Duodenal mucosa (tissue), 2 donors: Measurements from ENCODE around the gene PXDN.

ENCODE experiments used
- H3K27ac ChIP-seq: one replicate; pipeline ENCODE4 v1.7.0; 2013; ENCODE audit warnings: low read depth, low read length
- H3K27me3 ChIP-seq, 2 donors: one replicate each; pipeline ENCODE4 v1.7.0; 2013; ENCODE audit warnings: low read length in 2 of 2, control low read depth in 1 of 2; ENCODE audit not compliant: insufficient read depth in 2 of 2, control insufficient read depth in 1 of 2
- H3K36me3 ChIP-seq, 2 donors: one replicate each; pipeline ENCODE4 v1.7.0; 2013; ENCODE audit warnings: low read length in 2 of 2, control low read depth in 1 of 2; ENCODE audit not compliant: insufficient read depth in 2 of 2, control insufficient read depth in 1 of 2
- H3K4me1 ChIP-seq, 2 donors: one replicate each; pipeline ENCODE4 v1.7.0; 2013; ENCODE audit warnings: low read length in 2 of 2, control low read depth in 1 of 2; ENCODE audit not compliant: insufficient read depth in 2 of 2, control insufficient read depth in 1 of 2
- H3K4me3 ChIP-seq, 2 donors: one replicate each; pipeline ENCODE4 v1.7.0; 2013; ENCODE audit warnings: low read length in 2 of 2, low read depth in 1 of 2
- H3K9ac ChIP-seq, 2 donors: one replicate each; pipeline ENCODE4 v1.7.0; 2013; ENCODE audit warnings: low read length in 2 of 2, low read depth in 1 of 2
- H3K9me3 ChIP-seq, 2 donors: one replicate each; pipeline ENCODE4 v1.7.0; 2013; ENCODE audit warnings: low read length in 2 of 2, control low read depth in 1 of 2; ENCODE audit not compliant: control insufficient read depth in 1 of 2

Gene PXDN

DNA sequence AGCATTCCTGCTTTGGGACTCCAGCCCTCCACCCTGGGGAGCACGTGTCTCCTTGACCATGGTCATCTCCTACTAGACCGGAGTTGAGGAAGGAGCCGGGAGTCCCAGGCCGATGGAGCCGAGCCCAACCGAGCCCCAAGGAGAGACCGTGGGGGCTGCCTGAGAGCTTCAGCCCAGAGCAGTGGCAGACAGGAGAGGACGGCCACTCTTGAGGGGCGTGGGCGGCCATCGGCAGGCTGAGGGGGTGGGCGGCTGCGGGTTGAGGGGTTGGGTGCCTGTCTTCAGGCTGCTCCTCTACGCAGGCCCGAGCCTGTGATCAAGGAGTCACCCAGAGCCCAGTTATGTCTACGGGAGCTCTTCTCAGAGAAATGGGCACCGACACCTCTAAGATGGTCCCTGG lies 158.7 kb downstream of the PXDN start:
- Histone ChIP-seq H3K9me3 (no peaks in the 10 kb centered on the region), H3K36me3 (no peaks in the 10 kb centered on the region), H3K4me3 (no peak overlapping the region), H3K27ac (no peak overlapping the region), H3K9ac (no peak overlapping the region), H3K27me3 (no peaks in the 10 kb centered on the region), H3K4me1 (no peaks in the 10 kb centered on the region)

- no peak overlapping the region for H3K9ac ChIP-seq
- H3K27ac ChIP-seq = no peak overlapping the region
- no peaks in the 10 kb centered on the region for H3K27me3 ChIP-seq
- no peaks in the 10 kb centered on the region for H3K36me3 ChIP-seq
- H3K4me3 ChIP-seq = no peak overlapping the region
- no peaks in the 10 kb centered on the region for H3K9me3 ChIP-seq
- H3K4me1 ChIP-seq = no peaks in the 10 kb centered on the region
Measured at GRCh38 chr2:1584691-1585485, 159.4 kb downstream of the PXDN start.

GRCh38 chr2:1584051-1584531 lies 160.2 kb downstream of the PXDN start:
- no peaks in the 10 kb centered on the region for H3K4me1 ChIP-seq
- no peak overlapping the region for H3K27ac ChIP-seq
- no peak overlapping the region for H3K4me3 ChIP-seq
- H3K9me3 ChIP-seq = no peaks in the 10 kb centered on the region
- no peak overlapping the region for H3K9ac ChIP-seq
- H3K27me3 ChIP-seq = no peaks in the 10 kb centered on the region
- no peaks in the 10 kb centered on the region for H3K36me3 ChIP-seq

- Histone ChIP-seq H3K36me3 (no peaks in the 10 kb centered on the region), H3K4me3 (no peak overlapping the region), H3K27ac (no peak overlapping the region), H3K27me3 (no peaks in the 10 kb centered on the region), H3K9me3 (no peaks in the 10 kb centered on the region), H3K9ac (no peak overlapping the region), H3K4me1 (no peaks in the 10 kb centered on the region)
Measured at GRCh38 chr2:1582891-1583341, 161.4 kb downstream of the PXDN start.

DNA sequence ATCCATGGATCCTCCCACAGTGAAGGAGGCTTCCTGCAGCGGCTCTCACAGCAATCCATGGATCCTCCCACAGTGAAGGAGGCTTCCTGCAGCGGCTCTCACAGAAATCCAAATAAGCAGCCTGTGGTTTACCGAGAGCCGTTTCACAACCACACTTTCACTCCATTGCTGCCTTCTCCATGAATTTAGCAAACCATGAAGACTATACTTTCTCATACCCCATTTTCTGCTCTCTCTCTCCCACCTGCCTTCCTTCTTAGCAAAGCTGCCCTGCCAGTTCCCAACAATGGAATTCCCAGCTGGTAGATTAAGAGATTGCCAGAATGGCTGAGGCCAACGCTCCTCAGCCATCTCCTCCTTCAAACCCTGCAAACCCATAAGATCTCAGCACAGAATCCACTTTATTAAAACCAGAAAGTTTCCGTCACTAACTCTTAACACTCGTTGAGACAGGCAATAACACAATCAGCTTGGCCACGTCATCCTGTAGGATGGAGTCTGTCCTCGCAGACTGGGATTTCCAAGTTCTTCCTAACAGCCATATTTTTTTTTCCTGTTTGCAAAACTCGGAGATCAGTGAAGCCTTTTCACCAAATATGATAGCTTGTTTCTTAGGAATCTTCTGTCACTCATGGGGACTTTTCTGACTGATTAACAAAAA lies 162.2 kb downstream of the PXDN start:
- Histone ChIP-seq H3K9me3 (no peaks in the 10 kb centered on the region), H3K4me1 (no peaks in the 10 kb centered on the region), H3K4me3 (no peak overlapping the region), H3K36me3 (no peaks in the 10 kb centered on the region), H3K27ac (no peak overlapping the region), H3K9ac (no peak overlapping the region), H3K27me3 (no peaks in the 10 kb centered on the region)
